Fibroblast of pulmonary artery (primary cell): ENCODE data around the gene GNB1L.

Source experiments
- DNase-seq: peaks from one replicate; pipeline ENCODE4 v3.0.0-alpha.2; 2010; ENCODE audit warnings: low read depth
- H3K4me3 ChIP-seq: replicated peaks from 2 replicates; pipeline ENCODE4 v1.5.1; 2011; ENCODE audit warnings: low read depth, mild to moderate bottlenecking, control low read depth, low read length, moderate library complexity
- CTCF ChIP-seq: IDR thresholded peaks from 2 replicates; pipeline ENCODE4 v1.5.1; 2011; ENCODE audit warnings: mild to moderate bottlenecking, control low read depth, low read length, inconsistent platforms; ENCODE audit errors: missing control alignments

The GNB1L gene

DNA sequence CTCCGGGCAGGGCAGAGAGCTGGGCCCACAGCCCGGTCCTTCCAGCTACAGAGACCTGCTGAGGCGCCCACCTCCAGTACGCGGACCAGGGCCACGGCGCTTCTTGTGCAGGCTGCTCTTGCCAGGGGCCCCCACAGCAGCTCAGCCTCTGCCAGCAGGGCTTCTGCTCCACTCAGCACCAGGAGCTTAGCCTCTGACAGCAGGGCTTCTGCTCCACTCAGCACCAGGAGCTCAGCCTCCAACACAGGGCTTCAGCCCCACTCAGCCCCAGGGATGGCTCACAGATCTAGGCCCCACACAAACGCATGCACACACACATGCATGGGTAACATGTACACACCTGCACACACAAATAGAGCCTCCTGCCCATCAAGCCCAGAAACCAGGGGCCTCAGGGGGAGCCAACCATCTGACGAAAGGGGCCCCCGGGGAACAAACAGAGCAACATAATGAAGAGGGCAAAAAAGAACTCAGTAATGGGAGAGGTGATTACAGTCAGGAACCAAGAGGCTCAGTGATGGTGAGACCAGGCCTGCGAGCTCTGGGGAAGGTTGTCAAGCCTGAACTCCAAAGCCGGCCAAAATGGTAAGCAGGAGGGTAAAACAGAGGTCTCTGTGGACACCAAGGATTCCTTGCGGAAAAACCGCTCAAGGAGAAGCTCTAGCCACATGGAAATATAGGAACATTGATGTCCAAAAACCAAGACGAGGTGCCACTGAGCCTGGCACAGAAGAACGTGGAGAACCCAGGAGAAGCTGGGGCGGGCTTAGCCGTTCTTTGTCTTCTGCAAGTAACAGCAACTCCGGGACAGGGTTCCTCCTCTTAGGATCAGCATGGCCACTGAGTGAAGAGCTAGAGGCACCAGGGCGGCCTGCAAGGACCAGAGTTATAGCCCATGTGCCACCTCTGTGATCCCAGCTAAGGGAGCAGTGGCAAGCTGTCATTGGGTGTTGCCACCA lies 46.5 kb downstream of the GNB1L start:
- DNase-seq = no peak
- TF ChIP-seq CTCF = no peak

DNA sequence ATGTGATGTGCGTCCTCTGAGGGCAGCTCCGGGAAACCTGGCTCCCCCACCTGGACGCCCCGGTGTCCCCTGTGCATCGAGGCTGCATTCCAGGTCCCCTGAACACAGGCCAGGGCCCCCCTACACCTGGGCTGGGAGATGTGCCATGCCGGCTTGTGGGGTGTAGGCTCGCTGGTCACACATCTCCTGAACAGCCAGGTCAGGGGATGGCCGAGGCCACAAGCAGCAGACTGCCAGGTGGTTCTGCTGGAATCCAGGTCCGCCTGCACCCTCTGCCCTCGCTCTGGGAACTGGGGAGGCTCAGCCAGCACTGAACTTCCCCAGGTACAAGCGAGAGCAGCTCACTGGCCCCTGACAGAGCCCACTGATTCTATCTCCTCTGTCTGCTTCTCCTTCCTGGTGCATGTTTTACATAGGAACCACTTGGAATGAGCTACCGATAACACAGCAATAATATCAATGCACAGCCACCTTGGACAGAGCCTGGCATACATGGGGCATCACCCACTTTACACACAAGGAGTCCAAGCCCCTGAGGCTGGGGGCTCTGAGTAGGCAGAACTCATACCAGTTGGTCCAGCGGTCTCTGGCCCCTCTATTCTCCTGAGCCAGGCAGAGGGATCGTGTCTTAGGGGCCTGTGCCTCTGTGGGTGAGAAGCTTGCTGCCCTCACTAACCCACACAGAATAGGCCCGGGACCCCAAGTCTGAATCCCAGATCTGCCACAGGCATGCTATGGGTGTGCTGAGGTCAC lies 47.3 kb downstream of the GNB1L start:
- DNase-seq = no peak
- TF ChIP-seq CTCF = no peak
- H3K4me3 ChIP-seq = no peak overlapping the region

More for the DNA sequence above, 46.5 kb downstream of the GNB1L start:
- no peak overlapping the region for H3K4me3 ChIP-seq

DNA sequence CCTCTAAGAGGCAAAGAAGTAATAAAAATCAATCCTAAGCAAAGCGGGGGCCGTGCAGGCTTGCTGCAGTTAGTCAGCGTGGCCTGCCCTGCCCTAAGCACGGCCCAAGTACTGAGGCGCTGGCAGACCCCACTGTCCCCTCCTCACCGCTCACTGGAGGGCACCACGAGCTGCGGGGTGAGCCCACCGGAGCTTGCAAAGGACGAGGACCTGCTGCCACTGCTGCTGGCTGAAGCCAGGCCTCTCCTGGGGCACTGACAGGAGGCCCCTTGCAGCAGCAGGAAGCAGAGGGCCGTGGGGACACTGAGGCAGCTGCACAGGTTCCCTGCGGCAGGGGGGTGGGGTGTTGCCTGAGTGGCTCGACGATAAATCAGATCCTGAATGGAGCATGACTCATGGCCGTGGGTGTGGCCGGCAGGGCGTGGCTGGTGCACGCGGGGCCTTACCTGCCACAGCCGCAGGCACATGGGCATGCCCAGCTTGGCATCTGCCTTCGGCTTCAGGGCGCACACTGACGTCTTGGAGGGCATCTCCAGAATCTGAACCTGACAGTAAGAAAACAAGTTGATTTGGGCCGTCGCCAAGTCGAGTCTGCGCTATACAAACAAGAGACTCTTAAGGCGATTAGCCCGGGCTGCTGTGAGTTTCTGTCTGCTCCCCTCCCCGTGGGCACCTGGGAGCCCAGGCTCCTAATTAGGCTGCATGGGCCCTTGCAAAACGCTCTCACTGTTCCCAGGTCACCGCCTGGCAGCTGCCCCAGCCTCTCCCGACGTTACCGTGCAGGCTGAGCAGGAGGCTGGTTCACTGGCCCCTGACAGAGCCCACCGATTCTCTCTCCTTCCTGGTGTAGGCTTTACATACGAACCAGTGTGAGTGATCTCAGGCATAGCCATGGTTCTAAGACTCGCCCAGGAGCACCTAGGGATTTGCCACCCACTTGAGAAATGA lies 48.2 kb downstream of the GNB1L start:
- no peak for DNase-seq
- no peak for TF ChIP-seq CTCF

GRCh38 chr22:19805821-19806212 lies 48.9 kb downstream of the GNB1L start:
- no peak for DNase-seq
- TF ChIP-seq CTCF = no peak
- no peak overlapping the region for H3K4me3 ChIP-seq

More for the DNA sequence above, 48.2 kb downstream of the GNB1L start:
- no peak overlapping the region for H3K4me3 ChIP-seq

- DNase-seq = no peak
- H3K4me3 ChIP-seq = no peak overlapping the region
- TF ChIP-seq CTCF = no peak
These were observed 50.9 kb downstream of the GNB1L start for GRCh38 chr22:19803736-19804267.

DNA sequence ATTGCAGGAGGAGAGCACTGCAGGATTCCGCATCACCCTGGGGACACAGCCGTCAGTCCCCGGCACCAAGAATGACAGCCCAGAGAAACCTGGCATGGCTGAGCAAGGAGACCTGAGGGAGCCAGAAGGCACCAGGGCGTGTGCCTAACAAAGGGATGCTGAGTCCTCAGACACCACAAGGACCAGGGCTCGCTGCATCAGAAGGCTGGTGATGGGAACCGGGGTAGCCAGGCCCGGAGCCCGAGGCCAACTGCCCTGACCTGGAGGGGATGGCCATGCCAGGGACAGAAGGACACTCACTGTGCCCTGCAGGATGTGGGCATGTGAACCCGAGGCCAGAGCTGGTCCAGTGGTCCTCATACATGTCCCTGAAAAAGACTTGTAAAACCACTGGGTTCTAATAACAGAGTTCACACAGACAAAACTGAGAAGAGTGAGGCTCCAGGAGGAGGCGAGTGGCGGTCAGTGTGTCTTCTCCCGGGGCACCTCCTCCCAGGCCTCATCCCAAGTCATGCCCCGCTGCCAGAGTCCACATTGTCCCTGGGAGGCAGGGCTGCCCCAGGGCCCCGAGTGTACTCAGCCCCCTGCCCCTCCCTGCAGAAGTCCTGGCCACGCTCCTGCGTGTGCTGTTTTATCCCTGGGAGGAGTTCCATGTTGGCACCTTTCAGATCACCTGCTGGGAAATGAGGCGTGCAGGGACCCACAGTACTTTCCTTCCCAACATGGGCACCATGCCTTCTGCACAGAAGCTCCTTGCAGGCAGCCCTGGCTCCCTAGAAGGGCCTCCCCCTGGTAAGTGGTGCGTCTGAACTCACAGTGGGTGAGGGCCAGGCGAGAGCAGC lies 51.6 kb downstream of the GNB1L start:
- TF ChIP-seq CTCF = no peak
- no peak for DNase-seq
- H3K4me3 ChIP-seq = no peak overlapping the region
